A549 (cell line): ENCODE measurements around the gene TRMT2A. TPM values are rescaled to one million over a fixed set of nuclear protein-coding genes. Genes with fewer than 3 reads are reported as not detected.

Experiments used
- ATAC-seq, 2 experiments: fragments of 200-7000 bp in 1 of 2; fragments of >200 bp in 1 of 2; cut with Nextera tagmentation in 1 of 2; cut with Tn5 transposase in 1 of 2; 3 replicates each; pipeline versions ENCODE4 v1.8.0 to v1.9.1; 2018 to 2020; ENCODE audit warnings: mild to moderate bottlenecking in 1 of 2, moderate library complexity in 1 of 2
- CTCF ChIA-PET: fragments of 300-600 bp; sonication (Branson Sonifier 250); formaldehyde crosslinking; extraction: SDS; loops from one replicate; lab custom pipeline; 2021; ENCODE audit warnings: antibody characterized with exemption, inconsistent platforms; lab: Yijun Ruan, JAX
- POLR2A ChIA-PET: fragments of 350-600 bp; formaldehyde crosslinking; extraction: SDS; loops from one replicate; lab custom pipeline; 2021; ENCODE audit warnings: antibody characterized with exemption, inconsistent platforms; lab: Yijun Ruan, JAX
- DNase-seq, 2 experiments: peaks; one replicate each; pipeline versions ENCODE4 v3.0.0 to v3.0.0-alpha.2; 2011 to 2016; ENCODE audit warnings: low read depth in 1 of 2, low spot score in 1 of 2
- FAIRE-seq: peaks from 2 replicates; lab custom pipeline; 2011; peaks lifted over from hg19 to GRCh38; lab: Jason Lieb, UNC
- H3K27ac ChIP-seq, 2 experiments: fragments of >200 bp; sonication (Bioruptor Twin); formaldehyde crosslinking; 3 replicates each; pipeline ENCODE4 v1.5.1; 2016 to 2017
- H3K4me1 ChIP-seq: fragments of >200 bp; sonication (Bioruptor Twin); formaldehyde crosslinking; 3 replicates; pipeline ENCODE4 v1.6.1; 2016
- H3K4me2 ChIP-seq: fragments of >200 bp; sonication (Bioruptor Twin); formaldehyde crosslinking; 3 replicates; pipeline ENCODE4 v1.6.1; 2016
- H3K4me3 ChIP-seq: fragments of >200 bp; sonication (Bioruptor Twin); formaldehyde crosslinking; 3 replicates; pipeline ENCODE4 v1.5.1; 2016
- H3K9me3 ChIP-seq: fragments of >200 bp; sonication (Bioruptor Twin); formaldehyde crosslinking; 3 replicates; pipeline ENCODE4 v1.6.1; 2016
- BHLHE40 ChIP-seq: IDR thresholded peaks from 2 replicates; pipeline ENCODE4 v1.6.1; 2012; ENCODE audit warnings: low read depth, low read length, inconsistent platforms
- CBX8 ChIP-seq: fragments of 200-600 bp; sonication (generic); IDR thresholded peaks from 2 replicates; pipeline ENCODE4 v1.6.1; 2016
- CHD4 ChIP-seq: fragments of 200-600 bp; sonication (generic); IDR thresholded peaks from 2 replicates; pipeline ENCODE4 v1.6.1; 2016; ENCODE audit warnings: antibody characterized with exemption, mild to moderate bottlenecking, borderline replicate concordance
- EHF ChIP-seq: fragments of 250-450 bp; sonication (Bioruptor Pico); IDR thresholded peaks from 2 replicates; pipeline ENCODE4 v1.5.0; 2020; ENCODE audit warnings: mild to moderate bottlenecking
- EP300 ChIP-seq, 2 experiments: fragments of >200 bp; sonication (Bioruptor Twin); formaldehyde crosslinking; IDR thresholded peaks; 2 replicates in 1 of 2; 3 replicates in 1 of 2; pipeline ENCODE4 v1.6.1; 2016 to 2017
- ESRRA ChIP-seq: fragments of 150-350 bp; IDR thresholded peaks from 2 replicates; pipeline ENCODE4 v1.6.1; 2014; ENCODE audit warnings: mild to moderate bottlenecking, low read length, borderline replicate concordance
- FOXS1 ChIP-seq: fragments of 250-450 bp; sonication (Bioruptor Pico); IDR thresholded peaks from 2 replicates; pipeline ENCODE4 v1.5.0; 2020; ENCODE audit warnings: mild to moderate bottlenecking, moderate library complexity
- JUN ChIP-seq, 2 experiments: fragments of >200 bp; sonication (Bioruptor Twin); formaldehyde crosslinking; IDR thresholded peaks; 2 replicates in 1 of 2; 3 replicates in 1 of 2; pipeline ENCODE4 v1.6.1; 2016 to 2017
- KDM1A ChIP-seq: fragments of 200-600 bp; sonication (generic); IDR thresholded peaks from 2 replicates; pipeline ENCODE4 v1.6.1; 2016; ENCODE audit warnings: low read depth, mild to moderate bottlenecking
- KDM5A ChIP-seq: fragments of 200-600 bp; sonication (generic); IDR thresholded peaks from 2 replicates; pipeline ENCODE4 v1.6.1; 2016; ENCODE audit warnings: antibody characterized with exemption, mild to moderate bottlenecking
- MAZ ChIP-seq: fragments of 150-350 bp; IDR thresholded peaks from 2 replicates; pipeline ENCODE4 v1.6.1; 2014; ENCODE audit warnings: antibody characterized with exemption, low read depth, low read length, borderline replicate concordance
- MYC ChIP-seq: IDR thresholded peaks from 2 replicates; pipeline ENCODE4 v1.6.1; 2012; ENCODE audit warnings: mild to moderate bottlenecking, inconsistent platforms, low read length, improper control_type of control experiment, borderline replicate concordance
- NFE2L2 ChIP-seq: fragments of 150-350 bp; conservative IDR thresholded peaks from 2 replicates; pipeline ENCODE4 v1.6.1; 2014; ENCODE audit warnings: low read length
- NR3C1 ChIP-seq: fragments of >200 bp; sonication (Bioruptor Twin); formaldehyde crosslinking; IDR thresholded peaks from 3 replicates; pipeline ENCODE4 v1.6.1; 2017
- PHF8 ChIP-seq: fragments of 200-600 bp; sonication (generic); IDR thresholded peaks from 2 replicates; pipeline ENCODE4 v1.6.1; 2016; ENCODE audit warnings: low read depth, mild to moderate bottlenecking, antibody characterized with exemption, moderate library complexity, borderline replicate concordance
- POLR2A ChIP-seq: IDR thresholded peaks from 2 replicates; pipeline ENCODE4 v1.6.1; 2012; ENCODE audit warnings: mild to moderate bottlenecking, low read length
- RAD21 ChIP-seq, 2 experiments: fragments of >200 bp in 1 of 2; sonication (Bioruptor Twin) in 1 of 2; formaldehyde crosslinking in 1 of 2; IDR thresholded peaks in 1 of 2; conservative IDR thresholded peaks in 1 of 2; 2 replicates in 1 of 2; 3 replicates in 1 of 2; pipeline ENCODE4 v1.6.1; 2012 to 2018; ENCODE audit warnings: inconsistent platforms in 1 of 2
- RARB ChIP-seq: fragments of 250-450 bp; sonication (Bioruptor Pico); IDR thresholded peaks from 2 replicates; pipeline ENCODE4 v1.8.0; 2021; ENCODE audit warnings: mild to moderate bottlenecking, moderate library complexity
- RCOR1 ChIP-seq: fragments of 150-350 bp; IDR thresholded peaks from 2 replicates; pipeline ENCODE4 v1.6.1; 2014; ENCODE audit warnings: antibody characterized with exemption, low read length, low read depth
- RFX5 ChIP-seq: fragments of 450-650 bp; IDR thresholded peaks from 2 replicates; pipeline ENCODE4 v1.7.1; 2014; ENCODE audit warnings: antibody characterized with exemption, mild to moderate bottlenecking, moderate library complexity
- RNF2 ChIP-seq: fragments of 200-600 bp; sonication (generic); IDR thresholded peaks from 2 replicates; pipeline ENCODE4 v1.6.1; 2016; ENCODE audit warnings: low read depth, mild to moderate bottlenecking, antibody characterized with exemption, moderate library complexity, borderline replicate concordance
- SREBF2 ChIP-seq: fragments of 450-650 bp; IDR thresholded peaks from 2 replicates; pipeline ENCODE4 v1.6.1; 2014; ENCODE audit warnings: mild to moderate bottlenecking, moderate library complexity
- TFCP2L1 ChIP-seq: fragments of 250-450 bp; sonication (Bioruptor Pico); IDR thresholded peaks from 2 replicates; pipeline ENCODE4 v1.5.0; 2021; ENCODE audit warnings: mild to moderate bottlenecking
- ZC3H11A ChIP-seq: fragments of 450-650 bp; IDR thresholded peaks from 2 replicates; pipeline ENCODE4 v1.6.1; 2014; ENCODE audit warnings: antibody characterized with exemption, mild to moderate bottlenecking
- ZNF302 ChIP-seq: fragments of 250-450 bp; sonication (Bioruptor Pico); IDR thresholded peaks from 2 replicates; pipeline ENCODE4 v1.9.0; 2021; ENCODE audit warnings: inconsistent platforms, mild to moderate bottlenecking, moderate library complexity
- WGBS: methylation state at CpG from one replicate; pipeline ENCODE4 v1.1.6; 2017; ENCODE audit errors: missing lambda C conversion rate; 5-methylcytosine and 5-hydroxymethylcytosine counted together
- polyA plus RNA-seq, 4 experiments: library from polyadenylated mRNA; depleted of rRNA in 3 of 4; stranded (reverse); fragments of >200 nt; fragmentation: RNase III in 1 of 4; extraction: RNeasy Plus Mini Kit Qiagen cat#74134 plus additional on column Dnase treatment in 1 of 4; gene quantifications; 2 replicates in 3 of 4; 3 replicates in 1 of 4; pipeline ENCODE4 v1.2.3, GENCODE V29; 2011 to 2017
- TF ChIP-seq, protein P1 (sequence below): fragments of 200-600 bp; sonication (generic); IDR thresholded peaks from 2 replicates; pipeline ENCODE4 v1.6.1; 2016; ENCODE audit warnings: antibody characterized with exemption, mild to moderate bottlenecking, moderate library complexity
- TF ChIP-seq, protein P2 (sequence below): fragments of >200 bp; sonication (Bioruptor Twin); formaldehyde crosslinking; IDR thresholded peaks from 3 replicates; pipeline ENCODE4 v1.5.1; 2016

TRMT2A gene
- polyA plus RNA-seq, 2 of the 4 experiments (the other 2 are of a cell fraction): 12.3 to 28.8 TPM

DNA sequence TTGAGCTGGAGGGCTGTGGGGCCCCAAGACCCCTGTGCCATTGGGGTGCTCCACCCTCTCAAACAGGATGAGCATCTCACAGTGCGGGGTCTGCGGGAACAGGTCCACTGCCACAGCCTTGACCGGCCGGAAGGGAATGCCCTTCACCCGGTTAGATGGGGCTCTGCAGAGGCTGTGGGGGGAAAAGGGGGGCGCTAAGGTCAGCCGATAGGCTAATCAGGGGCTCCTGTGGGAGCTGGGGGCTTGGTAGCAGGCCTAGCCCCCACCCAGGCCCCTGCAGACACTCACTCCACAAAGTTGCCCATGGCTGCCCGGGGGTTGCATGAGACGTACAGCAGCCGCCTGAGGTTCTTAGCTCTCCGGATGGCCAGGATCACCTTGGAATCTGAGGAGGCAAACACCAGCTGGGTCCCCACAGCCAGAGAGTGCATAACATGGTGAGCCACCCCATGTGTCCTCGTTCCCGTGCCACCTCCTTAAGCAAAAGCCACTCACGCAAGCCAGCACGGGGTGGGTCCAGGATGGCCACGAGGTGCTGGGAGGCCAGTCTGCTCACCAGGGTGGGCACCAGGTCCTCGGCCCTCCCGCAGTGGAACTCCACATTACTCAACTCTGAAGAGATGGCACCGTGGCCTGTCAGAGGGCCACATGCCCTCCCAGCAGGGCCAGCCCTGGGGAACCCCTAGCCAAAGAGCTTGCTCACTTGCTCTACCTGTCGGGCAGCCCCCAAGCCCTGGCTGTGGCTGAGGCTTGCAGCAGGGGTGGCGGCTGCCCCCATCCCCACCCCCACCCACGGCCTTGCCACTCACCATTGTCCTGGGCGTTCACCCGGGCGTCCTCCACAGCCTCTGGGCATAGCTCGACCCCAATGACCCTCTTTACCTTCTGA lies 4.2 kb downstream of the TRMT2A start:
- H3K4me2 ChIP-seq: no peak overlapping the region
- POLR2A ChIA-PET: no interaction called here
- no peak for FAIRE-seq

DNA sequence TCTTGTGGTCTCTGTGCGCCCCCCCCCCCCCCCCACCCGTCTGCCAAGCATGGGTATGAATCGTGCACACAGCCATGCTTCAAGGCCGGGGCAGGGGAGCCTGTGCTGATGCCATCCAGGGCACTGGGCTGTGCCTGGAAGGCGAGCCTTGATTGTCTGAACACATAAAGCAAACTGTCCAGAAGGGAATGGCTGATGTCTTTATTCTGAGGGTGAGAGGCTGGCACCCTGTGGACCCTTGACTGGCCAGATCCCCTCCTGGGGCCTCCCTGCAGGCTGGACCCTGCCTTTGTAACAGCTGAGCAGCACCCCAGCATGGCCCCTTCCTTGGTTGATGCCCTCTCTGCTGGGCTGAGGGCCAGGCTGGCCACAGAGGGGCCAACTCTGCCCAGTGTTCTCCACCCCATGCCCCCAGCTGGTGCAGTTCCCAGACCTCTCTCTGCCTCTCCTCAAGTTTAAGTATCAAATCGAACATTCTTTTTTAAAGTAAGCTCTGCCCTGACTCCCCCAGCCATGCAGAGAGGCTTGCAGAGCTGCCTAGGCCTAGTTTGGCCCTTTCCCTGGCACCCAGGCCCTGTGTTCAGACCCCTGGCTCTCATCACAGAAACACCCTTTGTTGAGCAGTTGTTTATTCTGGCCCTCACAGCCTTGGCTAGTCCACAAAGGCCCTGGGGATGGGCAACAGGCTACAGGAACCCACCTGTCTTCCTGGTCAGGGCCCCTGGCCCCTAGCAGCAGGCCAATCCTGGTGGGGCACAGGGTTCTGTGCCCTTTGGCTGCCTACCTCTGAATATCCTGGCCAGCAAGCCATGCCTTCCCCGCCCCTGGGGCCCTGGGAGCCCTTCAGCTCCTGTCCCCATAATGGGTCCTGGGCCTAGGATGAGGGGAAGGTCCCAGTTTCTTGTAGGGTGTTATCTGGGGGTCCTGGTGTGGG lies 5.1 kb downstream of the TRMT2A start:
- Histone ChIP-seq H3K4me2 (no peak overlapping the region), H3K4me3 (no peak overlapping the region), H3K9me3 (no peaks in the 10 kb centered on the region), H3K4me1 (peaks cover 8% of the 10 kb centered on the region; the same call in 1 of the 3 replicates), H3K27ac (no peak overlapping the region)
- WGBS: 45% methylated on average over 1 of the region's 7 CpGs
- DNase-seq (no peak), ATAC-seq (no peak), FAIRE-seq (no peak)
- TF ChIP-seq CHD4 (no peak), MAZ (no peak), ZNF302 (no peak), MYC (no peak), KDM1A (no peak), RFX5 (no peak), NFE2L2 (no peak), RNF2 (no peak), EHF (CRISPR knock-in tag) (no peak), NR3C1 (no peak), KDM5A (no peak), JUN (IDR thresholded peaks at IDR 0.05) (no peak), RAD21 (conservative IDR thresholded peaks at IDR 0.05 in 1 of 2, IDR thresholded peaks at IDR 0.05 in 1 of 2) (no peak)
- TF ChIP-seq, protein P1, sequence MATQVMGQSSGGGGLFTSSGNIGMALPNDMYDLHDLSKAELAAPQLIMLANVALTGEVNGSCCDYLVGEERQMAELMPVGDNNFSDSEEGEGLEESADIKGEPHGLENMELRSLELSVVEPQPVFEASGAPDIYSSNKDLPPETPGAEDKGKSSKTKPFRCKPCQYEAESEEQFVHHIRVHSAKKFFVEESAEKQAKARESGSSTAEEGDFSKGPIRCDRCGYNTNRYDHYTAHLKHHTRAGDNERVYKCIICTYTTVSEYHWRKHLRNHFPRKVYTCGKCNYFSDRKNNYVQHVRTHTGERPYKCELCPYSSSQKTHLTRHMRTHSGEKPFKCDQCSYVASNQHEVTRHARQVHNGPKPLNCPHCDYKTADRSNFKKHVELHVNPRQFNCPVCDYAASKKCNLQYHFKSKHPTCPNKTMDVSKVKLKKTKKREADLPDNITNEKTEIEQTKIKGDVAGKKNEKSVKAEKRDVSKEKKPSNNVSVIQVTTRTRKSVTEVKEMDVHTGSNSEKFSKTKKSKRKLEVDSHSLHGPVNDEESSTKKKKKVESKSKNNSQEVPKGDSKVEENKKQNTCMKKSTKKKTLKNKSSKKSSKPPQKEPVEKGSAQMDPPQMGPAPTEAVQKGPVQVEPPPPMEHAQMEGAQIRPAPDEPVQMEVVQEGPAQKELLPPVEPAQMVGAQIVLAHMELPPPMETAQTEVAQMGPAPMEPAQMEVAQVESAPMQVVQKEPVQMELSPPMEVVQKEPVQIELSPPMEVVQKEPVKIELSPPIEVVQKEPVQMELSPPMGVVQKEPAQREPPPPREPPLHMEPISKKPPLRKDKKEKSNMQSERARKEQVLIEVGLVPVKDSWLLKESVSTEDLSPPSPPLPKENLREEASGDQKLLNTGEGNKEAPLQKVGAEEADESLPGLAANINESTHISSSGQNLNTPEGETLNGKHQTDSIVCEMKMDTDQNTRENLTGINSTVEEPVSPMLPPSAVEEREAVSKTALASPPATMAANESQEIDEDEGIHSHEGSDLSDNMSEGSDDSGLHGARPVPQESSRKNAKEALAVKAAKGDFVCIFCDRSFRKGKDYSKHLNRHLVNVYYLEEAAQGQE: no peak
- ChIA-PET CTCF (interaction anchor here (1.4 to 2.4 kb wide), 4 partner anchors 10 to 145 kb away, joined by 4 to 11 read pairs (median 8); no protein-coding TSS in a partner anchor), POLR2A (no interaction called here)

More for the DNA sequence above, 4.2 kb downstream of the TRMT2A start:
- DNase-seq (no peak), ATAC-seq (no peak)
- CTCF ChIA-PET: interaction anchor here (1.3 kb wide), 1 partner anchor 126 kb away, joined by 3 read pairs; no protein-coding TSS in a partner anchor
- TF ChIP-seq RARB (CRISPR knock-in tag) (no peak), CBX8 (no peak), SREBF2 (no peak), ZC3H11A (no peak), MYC (no peak), CHD4 (no peak), POLR2A (no peak), BHLHE40 (no peak), PHF8 (no peak), KDM1A (no peak), KDM5A (no peak), JUN (IDR thresholded peaks at IDR 0.05) (no peak), NR3C1 (no peak), TFCP2L1 (CRISPR knock-in tag) (no peak), EP300 (IDR thresholded peaks at IDR 0.05) (no peak), RCOR1 (no peak), ESRRA (no peak), FOXS1 (no peak), RNF2 (no peak)
- TF ChIP-seq, protein P2, sequence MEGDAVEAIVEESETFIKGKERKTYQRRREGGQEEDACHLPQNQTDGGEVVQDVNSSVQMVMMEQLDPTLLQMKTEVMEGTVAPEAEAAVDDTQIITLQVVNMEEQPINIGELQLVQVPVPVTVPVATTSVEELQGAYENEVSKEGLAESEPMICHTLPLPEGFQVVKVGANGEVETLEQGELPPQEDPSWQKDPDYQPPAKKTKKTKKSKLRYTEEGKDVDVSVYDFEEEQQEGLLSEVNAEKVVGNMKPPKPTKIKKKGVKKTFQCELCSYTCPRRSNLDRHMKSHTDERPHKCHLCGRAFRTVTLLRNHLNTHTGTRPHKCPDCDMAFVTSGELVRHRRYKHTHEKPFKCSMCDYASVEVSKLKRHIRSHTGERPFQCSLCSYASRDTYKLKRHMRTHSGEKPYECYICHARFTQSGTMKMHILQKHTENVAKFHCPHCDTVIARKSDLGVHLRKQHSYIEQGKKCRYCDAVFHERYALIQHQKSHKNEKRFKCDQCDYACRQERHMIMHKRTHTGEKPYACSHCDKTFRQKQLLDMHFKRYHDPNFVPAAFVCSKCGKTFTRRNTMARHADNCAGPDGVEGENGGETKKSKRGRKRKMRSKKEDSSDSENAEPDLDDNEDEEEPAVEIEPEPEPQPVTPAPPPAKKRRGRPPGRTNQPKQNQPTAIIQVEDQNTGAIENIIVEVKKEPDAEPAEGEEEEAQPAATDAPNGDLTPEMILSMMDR: no peak
- TF ChIP-seq, all 56 proteins: peak for 0
- Histone ChIP-seq H3K9me3 (no peaks in the 10 kb centered on the region), H3K27ac (no peak overlapping the region), H3K4me1 (peaks cover 8% of the 10 kb centered on the region; the same call in 1 of the 3 replicates), H3K4me3 (no peak overlapping the region)
- WGBS: 100% methylated on average over 2 of the region's 26 CpGs
